ENCODE results near the gene PSMD10.

Gene PSMD10

GRCh38 chrX:108049649-108050048, 41.7 kb downstream of the PSMD10 start:
- H3K4me1 ChIP-seq (ENCODE audit: insufficient read depth, low read length, severe bottlenecking): no peaks in the 10 kb centered on the region
- no peaks in the 10 kb centered on the region for H3K9me3 ChIP-seq (ENCODE audit: low read length)
- H2AFZ ChIP-seq (ENCODE audit: low read length): no peak overlapping the region
- H3K9ac ChIP-seq (ENCODE audit: low read length): no peak overlapping the region
- H3K27ac ChIP-seq (ENCODE audit: low read depth, low read length, poor library complexity, severe bottlenecking): no peak overlapping the region
- no peaks in the 10 kb centered on the region for H3K27me3 ChIP-seq (ENCODE audit: insufficient read depth, low read length)
- H3F3A ChIP-seq (ENCODE audit: insufficient read depth, low read length): no peaks in the 10 kb centered on the region
- H3K9me2 ChIP-seq (ENCODE audit: low read depth, low read length): no peaks in the 10 kb centered on the region
- no peaks in the 10 kb centered on the region for H3K79me2 ChIP-seq (ENCODE audit: insufficient read depth, low read length)
- H3K4me3 ChIP-seq (ENCODE audit: low read depth, low read length, poor library complexity, severe bottlenecking): no peak overlapping the region
- H3K4me2 ChIP-seq (ENCODE audit: low read length): no peak overlapping the region
- no peaks in the 10 kb centered on the region for H4K20me1 ChIP-seq (ENCODE audit: insufficient read depth, low read length)
- no peak for TF ChIP-seq CTCF (IDR thresholded peaks at IDR 0.05; ENCODE audit: low read length)
- no peaks in the 10 kb centered on the region for H3K36me3 ChIP-seq (ENCODE audit: insufficient read depth, low read length)

GRCh38 chrX:108044554-108045256, 46.6 kb downstream of the PSMD10 start, which contains the start of gene VSIG1:
Gene VSIG1, plus strand, starts transcription at chrX:108045065. Its CDS starts 66 bp downstream, at chrX:108045131.
- Histone ChIP-seq H3K9ac (ENCODE audit: low read length) (no peak within 1 kb of the TSS), H2AFZ (ENCODE audit: low read length) (no peak within 1 kb of the TSS), H3K4me2 (ENCODE audit: low read length) (no peak within 1 kb of the TSS), H3F3A (ENCODE audit: insufficient read depth, low read length) (no peaks in the 10 kb centered on the region), H4K20me1 (ENCODE audit: insufficient read depth, low read length) (no peaks in the 10 kb centered on the region), H3K36me3 (ENCODE audit: insufficient read depth, low read length) (no peaks in the 10 kb centered on the region), H3K27ac (ENCODE audit: low read depth, low read length, poor library complexity, severe bottlenecking) (no peak within 1 kb of the TSS), H3K79me2 (ENCODE audit: insufficient read depth, low read length) (no peaks in the 10 kb centered on the region), H3K9me2 (ENCODE audit: low read depth, low read length) (no peaks in the 10 kb centered on the region), H3K9me3 (ENCODE audit: low read length) (no peaks in the 10 kb centered on the region), H3K27me3 (ENCODE audit: insufficient read depth, low read length) (no peaks in the 10 kb centered on the region), H3K4me1 (ENCODE audit: insufficient read depth, low read length, severe bottlenecking) (no peaks in the 10 kb centered on the region), H3K4me3 (ENCODE audit: low read depth, low read length, poor library complexity, severe bottlenecking) (no peak within 1 kb of the TSS)
- TF ChIP-seq CTCF (IDR thresholded peaks at IDR 0.05; ENCODE audit: low read length) (no peak), EZH2 (IDR thresholded peaks at IDR 0.05; ENCODE audit: borderline replicate concordance, low read length) (no peak)

GRCh38 chrX:108036298-108036973, 54.9 kb downstream of the PSMD10 start:
- TF ChIP-seq CTCF (IDR thresholded peaks at IDR 0.05; ENCODE audit: low read length): no peak
- TF ChIP-seq EZH2 (IDR thresholded peaks at IDR 0.05; ENCODE audit: borderline replicate concordance, low read length): no peak
- Histone ChIP-seq H4K20me1 (ENCODE audit: insufficient read depth, low read length) (no peaks in the 10 kb centered on the region), H3K27ac (ENCODE audit: low read depth, low read length, poor library complexity, severe bottlenecking) (no peak overlapping the region), H3K9ac (ENCODE audit: low read length) (no peak overlapping the region), H3F3A (ENCODE audit: insufficient read depth, low read length) (no peaks in the 10 kb centered on the region), H3K4me2 (ENCODE audit: low read length) (no peak overlapping the region), H3K27me3 (ENCODE audit: insufficient read depth, low read length) (no peaks in the 10 kb centered on the region), H3K9me3 (ENCODE audit: low read length) (no peaks in the 10 kb centered on the region), H3K79me2 (ENCODE audit: insufficient read depth, low read length) (no peaks in the 10 kb centered on the region), H3K4me1 (ENCODE audit: insufficient read depth, low read length, severe bottlenecking) (no peaks in the 10 kb centered on the region), H2AFZ (ENCODE audit: low read length) (no peak overlapping the region), H3K4me3 (ENCODE audit: low read depth, low read length, poor library complexity, severe bottlenecking) (no peak overlapping the region), H3K9me2 (ENCODE audit: low read depth, low read length) (no peaks in the 10 kb centered on the region), H3K36me3 (ENCODE audit: insufficient read depth, low read length) (no peaks in the 10 kb centered on the region)
